ENCODE measurements around the gene ABCG5.

ABCG5 gene

DNA sequence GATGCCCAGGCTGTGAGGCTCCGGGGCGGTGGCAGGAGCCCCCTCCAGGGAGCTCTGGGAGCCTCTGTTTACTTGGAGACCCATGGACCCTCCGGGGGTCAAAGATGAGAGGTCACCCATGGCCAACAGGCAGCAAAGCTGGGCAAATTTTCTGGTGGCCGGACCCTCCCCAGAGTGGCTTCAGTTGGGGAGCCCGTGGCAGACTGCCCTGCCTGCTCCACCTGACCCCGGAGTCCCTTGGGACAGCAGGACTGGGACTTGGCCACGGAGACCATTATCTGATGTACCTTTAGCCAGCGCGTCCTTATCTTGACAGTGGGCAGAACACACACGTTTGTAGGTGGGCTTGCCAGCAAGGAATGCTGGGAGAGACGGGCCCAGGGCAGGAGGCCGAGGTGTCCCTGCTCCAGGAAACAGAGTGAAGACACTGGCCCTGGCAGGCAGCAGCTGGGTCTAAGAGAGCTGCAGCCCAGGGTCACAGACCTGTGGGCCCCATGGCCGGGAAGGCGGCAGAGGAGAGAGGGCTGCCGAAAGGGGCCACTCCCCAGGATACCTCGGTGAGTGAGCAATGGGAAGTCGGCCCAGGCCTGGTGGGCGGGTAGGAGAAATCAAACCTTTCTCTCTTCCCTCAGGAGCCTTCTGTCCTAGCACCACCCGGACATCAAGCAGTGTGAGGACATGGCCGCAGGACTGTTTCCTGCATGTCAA is at the start of gene ABCG5, which contains the start of gene ABCG8:
Gene ABCG5, minus strand, starts transcription at position 280 of the 708 bp plus-strand sequence. Its CDS starts 160 bp downstream, at position 120.
Gene ABCG8, plus strand, starts transcription at position 412 of the 708 bp plus-strand sequence. Its CDS starts 83 bp downstream, at position 495.
- DNase-seq (ENCODE audit: low read depth in 2 of 2) = no peak

DNA sequence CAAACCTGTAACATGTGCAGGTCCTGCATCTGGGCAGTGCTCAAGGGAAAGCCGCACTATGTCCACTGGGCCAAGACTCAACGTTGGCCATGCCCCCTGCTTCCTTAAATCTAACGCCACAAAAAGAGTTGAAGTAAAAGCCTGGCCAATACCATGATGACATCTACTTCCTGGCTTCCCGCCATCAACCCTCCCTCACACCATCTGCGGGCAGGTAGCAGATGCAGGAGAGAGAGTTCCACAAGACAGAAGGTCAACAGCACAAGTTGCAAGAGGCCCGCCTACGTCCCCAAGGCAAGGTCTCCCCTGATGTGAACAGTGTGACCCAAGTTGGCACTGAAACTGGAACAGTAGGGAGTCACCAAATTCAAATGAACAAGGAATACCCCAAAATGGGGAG is 48.5 kb upstream of the ABCG5 start:
- DNase-seq (ENCODE audit: low read depth in 2 of 2) = no peak

DNA sequence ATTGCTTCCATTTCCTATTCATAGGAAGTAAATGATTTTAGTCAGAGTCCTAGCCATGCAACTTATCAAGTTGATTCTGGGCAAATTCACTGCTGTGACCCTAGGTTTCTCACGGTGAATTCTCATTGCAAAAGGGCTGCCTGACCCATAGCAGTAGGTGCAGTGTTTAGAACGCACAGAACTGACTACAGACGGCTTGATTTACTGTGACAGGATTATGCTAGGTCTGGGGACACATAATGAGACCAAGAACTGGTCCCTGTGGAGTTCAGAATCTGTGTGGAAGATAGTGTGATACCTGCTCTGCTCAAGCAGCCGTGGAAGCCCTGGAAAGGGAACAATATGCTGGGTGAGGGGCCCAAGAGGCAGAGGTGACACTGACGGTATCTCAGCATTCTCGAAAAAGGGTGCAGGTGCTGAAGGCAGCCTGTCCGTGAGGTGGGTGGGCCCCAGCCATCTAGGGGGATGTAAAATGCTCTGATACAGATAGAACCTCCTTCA is 46.5 kb upstream of the ABCG5 start:
- DNase-seq (ENCODE audit: low read depth in 2 of 2) = no peak

DNA sequence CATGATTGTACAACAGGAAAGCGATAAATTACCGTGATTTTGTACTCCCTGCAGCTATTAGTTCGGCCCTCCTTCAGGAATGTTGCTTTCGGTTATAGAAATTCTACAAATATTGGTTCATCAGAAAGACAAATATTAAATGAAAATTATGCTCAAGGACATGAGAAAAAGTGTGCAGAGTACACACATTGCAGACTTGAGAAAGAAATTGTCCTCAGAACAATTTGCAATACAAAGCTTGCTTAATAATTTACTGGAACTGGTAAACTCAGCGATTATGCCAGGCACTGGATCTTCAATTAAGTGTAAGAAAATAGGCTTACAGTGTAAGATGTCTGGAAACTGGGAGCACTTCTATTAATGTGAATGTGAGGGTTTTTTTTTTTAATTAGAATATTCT is 46.0 kb upstream of the ABCG5 start:
- no peak for DNase-seq (ENCODE audit: low read depth in 2 of 2)

DNA sequence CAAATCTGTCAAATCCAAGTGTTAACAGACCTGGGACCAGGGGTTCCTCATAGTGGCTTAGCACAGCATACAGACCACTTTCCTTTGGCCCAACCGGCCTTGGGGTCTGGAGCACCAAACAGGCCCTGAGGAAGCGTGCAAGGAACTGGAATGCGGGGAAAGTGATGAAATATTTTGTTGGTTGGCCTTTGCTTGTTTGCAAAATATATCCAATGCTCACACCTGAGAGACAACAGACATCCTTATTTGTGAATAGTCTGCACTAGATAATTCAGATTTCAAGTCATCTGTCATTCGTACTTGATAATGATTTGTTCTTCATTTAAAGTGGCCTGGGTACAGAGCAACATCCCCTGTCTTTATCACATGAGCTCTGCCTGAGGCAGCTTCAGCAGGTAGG is 43.7 kb upstream of the ABCG5 start:
- no peak for DNase-seq (ENCODE audit: low read depth in 2 of 2)

DNA sequence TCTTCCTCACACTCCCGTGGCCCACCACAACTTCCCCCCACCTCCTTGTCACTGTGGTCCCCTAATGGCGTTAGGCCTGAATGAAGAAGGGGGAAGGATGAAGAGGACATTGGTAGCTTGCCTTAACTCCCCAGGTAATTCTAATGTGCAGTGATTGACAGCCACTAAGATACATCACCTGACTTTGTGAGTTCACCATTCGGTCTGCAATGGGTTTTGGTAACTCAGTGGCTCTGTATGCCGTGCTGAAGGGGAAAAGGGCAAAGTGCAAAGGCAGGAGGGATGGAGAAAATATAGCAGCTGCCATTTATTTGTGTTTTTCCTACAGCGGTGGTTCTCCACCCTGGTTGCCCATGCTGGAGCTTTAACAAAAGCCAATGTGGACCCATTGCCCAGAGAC is 42.3 kb upstream of the ABCG5 start:
- DNase-seq (ENCODE audit: low read depth in 2 of 2) = no peak

DNA sequence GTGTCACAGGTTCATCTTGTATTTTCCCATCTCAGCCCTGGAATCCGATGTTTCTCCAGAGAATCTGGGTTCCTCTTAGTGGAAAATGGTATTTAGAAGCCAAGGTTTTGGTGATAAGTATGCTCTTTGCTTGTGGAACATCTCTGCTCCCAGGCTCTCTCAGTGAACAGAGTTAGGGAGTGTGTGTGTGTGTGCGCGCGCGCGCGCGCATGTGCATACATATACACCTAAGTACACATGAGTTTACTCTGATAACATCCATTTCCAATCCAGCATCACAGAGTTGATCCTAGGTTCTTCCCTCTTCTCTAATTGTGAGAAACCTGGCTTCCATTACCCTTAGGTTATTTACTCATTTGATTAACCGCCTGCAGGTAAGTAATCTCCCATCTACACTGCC is 41.8 kb upstream of the ABCG5 start:
- DNase-seq (ENCODE audit: low read depth in 2 of 2) = no peak

DNA sequence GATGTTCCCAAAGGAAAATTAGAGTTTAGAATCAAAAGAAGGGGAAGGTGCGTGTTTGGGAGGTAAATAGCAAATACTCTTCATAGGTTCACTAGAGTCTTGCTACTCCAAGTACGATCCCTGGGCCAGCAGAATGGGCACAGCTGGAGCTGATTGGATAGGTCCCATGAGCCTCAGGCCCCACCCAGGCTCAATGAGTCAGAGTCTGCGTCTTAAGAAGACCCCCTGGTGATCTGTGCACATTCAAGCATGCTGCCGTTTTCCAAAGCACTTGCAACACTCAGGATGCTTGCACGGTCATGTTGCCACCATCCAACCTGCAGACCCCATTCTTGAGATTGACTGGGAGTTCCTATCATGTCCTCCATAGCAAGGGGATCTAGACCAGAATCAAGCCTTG is 40.6 kb upstream of the ABCG5 start:
- DNase-seq (ENCODE audit: low read depth in 2 of 2) = no peak

DNA sequence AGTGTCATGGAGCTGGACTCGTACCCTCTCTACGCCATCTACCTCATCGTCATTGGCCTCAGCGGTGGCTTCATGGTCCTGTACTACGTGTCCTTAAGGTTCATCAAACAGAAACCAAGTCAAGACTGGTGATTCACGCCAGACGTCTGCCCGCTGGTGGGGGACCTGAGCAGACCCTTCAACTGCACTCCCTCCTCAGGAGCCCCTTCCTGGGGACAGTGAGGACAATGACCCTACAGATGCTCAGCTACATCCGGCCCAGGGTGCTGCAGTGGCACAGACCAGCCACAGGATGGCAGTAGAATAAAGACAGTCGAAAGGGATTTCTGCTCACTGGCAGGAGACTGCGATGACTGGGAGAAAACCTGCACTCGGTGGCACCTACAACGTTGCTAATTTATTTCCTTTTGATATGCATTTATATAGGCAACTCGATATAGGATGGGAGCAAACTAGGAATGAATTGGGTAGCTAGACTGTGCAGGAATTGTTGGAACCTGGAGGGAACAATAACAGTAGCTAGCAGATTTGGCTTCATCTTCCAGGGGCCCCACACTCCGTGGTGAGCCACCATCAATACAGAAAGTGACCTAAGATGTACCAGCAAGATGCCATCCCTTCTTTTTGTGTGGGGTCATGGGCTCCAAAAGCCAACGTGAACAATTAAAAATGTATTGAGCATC is 39.3 kb upstream of the ABCG5 start:
- peak in 1 of 2 experiments; percentile 8 for DNase-seq (ENCODE audit: low read depth in 2 of 2)

DNA sequence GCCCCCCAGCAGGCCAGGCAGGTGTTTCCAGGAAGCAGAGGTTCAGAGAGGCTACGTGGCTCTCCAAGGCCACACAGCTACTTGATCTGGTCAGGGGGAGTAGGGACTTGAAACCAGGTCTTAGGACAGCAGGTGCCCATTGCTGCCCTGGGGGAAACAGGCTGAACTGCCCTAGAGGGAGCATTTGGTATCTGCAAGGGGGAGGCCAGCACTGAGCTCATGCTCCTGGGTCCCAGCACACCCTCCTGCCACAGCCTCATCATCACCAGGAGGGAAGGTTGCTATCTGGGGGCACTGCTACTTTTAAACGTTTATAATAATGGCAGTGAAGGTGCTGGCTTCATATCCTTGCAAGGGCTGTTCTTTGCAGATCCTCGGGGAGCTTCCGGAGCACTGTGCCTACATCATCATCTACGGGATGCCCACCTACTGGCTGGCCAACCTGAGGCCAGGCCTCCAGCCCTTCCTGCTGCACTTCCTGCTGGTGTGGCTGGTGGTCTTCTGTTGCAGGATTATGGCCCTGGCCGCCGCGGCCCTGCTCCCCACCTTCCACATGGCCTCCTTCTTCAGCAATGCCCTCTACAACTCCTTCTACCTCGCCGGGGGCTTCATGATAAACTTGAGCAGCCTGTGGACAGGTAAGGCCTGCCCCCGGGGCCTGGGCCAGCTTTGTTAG is 36.3 kb upstream of the ABCG5 start:
- DNase-seq (ENCODE audit: low read depth in 2 of 2) = no peak

DNA sequence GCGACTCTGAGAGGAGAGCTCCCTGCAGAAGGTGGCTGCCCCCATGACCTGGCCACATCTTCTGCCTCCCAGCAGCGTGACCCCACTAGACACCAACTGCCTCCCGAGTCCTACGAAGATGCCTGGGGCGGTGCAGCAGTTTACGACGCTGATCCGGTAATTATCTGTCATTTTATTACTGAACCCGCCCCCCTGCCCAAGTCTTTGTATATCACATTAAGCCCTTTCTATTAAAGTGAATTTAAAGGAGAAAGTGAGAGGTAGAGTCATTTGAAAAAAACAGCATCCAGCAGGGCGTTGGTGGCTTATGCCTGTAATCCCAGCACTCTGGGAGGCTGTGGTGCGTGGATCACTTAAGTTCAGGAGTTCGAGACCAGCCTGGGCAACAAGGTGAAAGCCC is 33.5 kb upstream of the ABCG5 start:
- no peak for DNase-seq (ENCODE audit: low read depth in 2 of 2)

DNA sequence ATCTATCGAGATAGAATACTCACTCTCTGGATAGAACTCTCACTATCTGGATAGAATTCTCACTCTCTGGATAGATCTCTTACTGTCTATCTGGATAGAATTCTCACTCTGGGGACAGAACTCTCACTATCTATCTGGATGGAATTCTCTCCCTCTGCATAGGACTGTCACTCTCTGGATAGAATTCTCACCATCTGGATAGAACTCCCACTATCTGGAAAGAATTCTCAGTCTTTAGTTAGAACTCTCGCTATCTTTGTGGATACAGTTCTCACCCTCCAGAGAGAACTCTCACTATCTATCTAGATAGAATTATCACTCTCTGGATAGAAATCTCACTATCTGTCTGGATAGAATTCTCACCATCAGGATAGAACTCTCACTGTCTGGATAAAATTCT is 16.7 kb upstream of the ABCG5 start:
- DNase-seq (ENCODE audit: low read depth in 2 of 2) = no peak

DNA sequence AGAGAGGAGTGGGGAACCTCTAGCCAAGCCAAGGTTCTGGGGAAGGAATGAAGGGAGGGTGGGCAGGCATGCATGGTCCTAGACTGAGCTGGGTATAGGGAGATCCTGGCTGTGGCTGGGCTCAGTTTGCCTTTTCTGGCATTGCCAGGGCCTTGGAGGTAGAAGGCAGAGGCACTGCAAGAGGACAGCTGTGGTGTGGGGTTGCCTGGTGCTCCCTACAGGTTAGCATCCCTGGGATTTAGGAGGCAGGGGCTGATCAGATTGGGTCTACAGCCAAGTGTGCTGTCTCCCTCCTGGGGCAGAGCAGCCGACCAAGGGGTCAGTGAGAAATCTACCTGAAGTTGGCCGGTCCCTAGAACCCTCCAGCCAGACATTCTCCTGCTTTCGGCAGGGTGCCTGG is 16.0 kb upstream of the ABCG5 start:
- no peak for DNase-seq (ENCODE audit: low read depth in 2 of 2)

DNA sequence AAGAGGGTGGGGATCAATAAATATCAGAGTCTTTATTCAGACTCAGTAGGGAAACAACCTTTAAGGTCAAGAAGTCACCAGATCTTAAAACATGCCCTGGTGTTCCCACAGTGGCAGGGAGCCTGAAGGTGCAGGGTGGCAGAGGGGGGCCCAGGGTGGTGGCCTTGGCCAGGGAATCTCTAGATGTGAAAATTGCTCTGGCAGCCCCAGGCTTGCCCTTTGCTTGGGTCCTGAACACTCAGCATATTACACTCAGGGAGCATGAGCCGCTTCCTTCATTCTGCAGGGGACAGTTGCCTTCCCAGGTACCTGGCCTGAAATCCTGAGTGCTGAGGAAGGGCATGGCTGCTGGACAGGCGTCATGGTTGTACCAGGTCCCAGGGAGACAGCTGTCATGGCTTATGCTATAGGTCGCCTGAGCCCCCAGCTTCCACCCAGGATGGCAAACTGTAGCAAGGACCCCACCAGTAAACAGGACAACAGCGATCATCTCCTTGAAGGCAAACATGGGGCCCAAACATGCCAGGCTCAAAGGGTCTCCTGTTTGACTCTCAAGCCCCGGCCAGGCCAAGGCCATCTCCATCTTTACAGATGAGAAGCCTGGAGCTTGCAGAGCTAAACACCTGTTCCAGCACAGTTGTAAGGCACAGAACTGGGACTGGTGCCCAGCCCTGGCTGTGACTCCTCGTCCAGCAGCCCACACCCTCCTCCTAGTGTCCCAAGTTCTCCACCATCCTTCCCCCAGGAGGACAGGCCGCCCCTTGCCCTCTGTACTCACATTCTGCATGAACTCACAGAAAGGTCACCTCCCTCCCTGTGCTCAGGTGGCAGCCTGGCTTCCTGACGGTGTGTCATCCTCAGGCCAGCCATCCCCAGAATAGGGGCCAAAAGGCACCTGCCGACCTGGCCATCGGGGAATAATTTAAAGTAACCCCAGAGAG is 14.8 kb upstream of the ABCG5 start:
- no peak for DNase-seq (ENCODE audit: low read depth in 2 of 2)

DNA sequence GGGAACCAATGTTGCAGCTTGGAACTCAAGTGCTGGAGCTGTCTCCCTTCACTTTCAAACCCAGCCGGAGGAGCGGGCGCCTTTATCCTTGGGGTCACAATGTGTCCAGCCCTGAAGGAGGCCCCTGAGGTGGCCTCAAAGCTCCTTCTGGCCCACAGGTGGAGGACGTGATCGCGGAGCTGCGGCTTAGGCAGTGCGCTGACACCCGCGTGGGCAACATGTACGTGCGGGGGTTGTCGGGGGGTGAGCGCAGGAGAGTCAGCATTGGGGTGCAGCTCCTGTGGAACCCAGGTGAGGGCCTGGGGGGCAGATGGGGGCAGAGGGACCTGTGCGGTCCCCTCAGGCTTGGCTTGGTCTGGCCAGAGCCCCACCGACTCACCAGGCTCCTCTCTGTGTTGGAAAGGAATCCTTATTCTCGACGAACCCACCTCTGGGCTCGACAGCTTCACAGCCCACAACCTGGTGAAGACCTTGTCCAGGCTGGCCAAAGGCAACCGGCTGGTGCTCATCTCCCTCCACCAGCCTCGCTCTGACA is 13.6 kb upstream of the ABCG5 start:
- DNase-seq (ENCODE audit: low read depth in 2 of 2) = no peak

DNA sequence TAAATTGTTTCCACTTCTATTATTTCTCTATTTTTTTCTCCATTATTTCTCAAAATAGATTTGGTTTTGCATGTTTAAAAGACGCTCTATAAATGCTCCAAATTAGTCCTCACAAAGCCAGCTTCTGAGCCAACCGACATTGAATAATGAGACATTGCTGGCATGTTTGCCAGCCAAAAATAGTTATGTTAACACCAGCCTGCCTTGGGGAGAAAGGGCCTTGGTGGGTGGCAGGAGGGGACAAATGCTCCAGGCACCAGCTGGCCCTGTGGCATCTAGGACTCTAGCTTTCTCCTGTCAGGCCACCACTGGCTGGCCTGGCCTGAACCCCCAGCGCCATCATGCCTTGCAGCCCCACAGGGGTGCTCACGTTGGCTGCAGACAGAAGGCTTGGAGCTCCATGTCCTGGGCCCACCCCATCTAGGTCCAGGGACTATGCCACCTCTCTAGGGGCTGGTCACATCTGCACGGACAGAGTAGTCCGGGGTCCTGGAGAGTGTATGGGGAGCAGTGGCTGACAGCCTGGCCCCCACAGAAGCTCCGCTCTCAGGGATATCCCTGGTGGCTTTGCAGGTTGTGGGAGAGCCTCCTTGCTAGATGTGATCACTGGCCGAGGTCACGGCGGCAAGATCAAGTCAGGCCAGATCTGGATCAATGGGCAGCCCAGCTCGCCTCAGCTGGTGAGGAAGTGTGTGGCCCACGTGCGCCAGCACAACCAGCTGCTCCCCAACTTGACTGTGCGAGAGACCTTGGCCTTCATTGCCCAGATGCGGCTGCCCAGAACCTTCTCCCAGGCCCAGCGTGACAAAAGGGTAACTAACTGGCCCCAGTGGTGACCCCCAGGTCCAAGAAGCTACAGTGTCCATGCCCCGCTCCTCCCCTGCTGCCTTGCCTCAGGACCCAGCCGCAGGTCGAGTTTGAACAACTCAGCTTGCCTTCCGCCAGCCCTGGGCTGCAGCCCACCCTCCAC is 12.7 kb upstream of the ABCG5 start:
- no peak for DNase-seq (ENCODE audit: low read depth in 2 of 2)

DNA sequence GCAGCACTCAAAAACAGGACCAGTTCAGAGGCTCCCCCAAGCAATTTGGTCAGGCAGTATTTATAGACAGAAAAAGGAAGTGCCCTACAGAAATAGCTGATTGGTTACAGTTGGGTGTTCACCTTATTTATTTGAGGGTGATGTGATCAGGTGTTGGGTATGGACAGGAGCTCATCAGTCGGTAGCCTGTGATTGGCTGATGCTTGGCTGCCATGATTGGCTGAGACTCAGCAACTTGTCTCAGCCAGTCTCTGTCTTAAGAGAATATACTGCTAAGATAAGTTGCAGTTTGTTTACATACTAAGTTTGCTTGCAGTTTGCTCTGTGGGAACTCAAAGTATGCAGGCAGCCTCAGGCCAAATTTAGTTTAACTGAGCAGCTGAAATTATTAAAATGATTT is 9.6 kb upstream of the ABCG5 start:
- no peak for DNase-seq (ENCODE audit: low read depth in 2 of 2)

DNA sequence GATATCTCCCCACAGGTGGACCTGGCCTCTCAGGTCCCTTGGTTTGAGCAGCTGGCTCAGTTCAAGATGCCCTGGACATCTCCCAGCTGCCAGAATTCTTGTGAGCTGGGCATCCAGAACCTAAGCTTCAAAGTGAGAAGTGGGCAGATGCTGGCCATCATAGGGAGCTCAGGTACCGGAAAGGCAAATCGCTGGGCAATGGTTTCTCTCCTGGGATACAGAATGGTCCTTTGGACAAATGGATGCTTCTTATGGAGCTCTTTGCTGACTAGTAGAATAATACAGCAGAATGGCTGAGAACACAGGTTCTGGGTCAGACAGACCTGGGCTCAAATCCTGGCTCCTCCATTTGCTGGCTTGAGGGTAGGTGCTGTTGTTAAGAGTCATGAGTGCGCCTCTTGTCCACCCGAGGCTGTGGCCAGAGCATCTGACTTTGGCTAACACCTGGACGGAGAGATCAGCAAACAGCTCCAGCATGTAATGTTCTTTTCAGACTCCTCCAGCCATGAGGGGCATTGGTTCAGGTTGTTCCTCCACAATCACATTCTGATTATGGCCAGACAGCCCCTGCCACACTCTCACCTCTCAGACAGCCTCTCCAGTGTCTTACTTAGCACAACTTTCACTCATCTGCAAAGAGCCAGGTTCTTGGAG is 7.6 kb upstream of the ABCG5 start:
- DNase-seq (ENCODE audit: low read depth in 2 of 2) = no peak

DNA sequence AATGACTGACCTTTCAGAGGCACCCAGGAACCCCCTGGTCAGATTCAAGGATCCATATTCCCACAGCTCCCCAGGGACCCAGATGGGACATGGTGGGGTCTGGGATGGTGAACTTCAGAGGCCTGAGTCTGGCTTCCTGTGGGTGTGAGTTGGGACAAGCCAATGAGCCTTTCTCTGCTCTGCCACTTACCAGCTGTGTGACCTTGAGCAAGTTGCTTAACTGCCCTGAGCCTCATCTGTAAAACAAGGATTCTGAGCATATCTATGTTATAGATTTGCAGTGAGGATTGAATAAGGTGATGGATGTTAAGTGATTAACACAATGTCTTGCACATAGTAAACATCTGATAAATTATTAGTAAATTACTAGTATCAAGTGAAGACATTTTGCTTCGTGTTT is 6.5 kb upstream of the ABCG5 start:
- no peak for DNase-seq (ENCODE audit: low read depth in 2 of 2)

DNA sequence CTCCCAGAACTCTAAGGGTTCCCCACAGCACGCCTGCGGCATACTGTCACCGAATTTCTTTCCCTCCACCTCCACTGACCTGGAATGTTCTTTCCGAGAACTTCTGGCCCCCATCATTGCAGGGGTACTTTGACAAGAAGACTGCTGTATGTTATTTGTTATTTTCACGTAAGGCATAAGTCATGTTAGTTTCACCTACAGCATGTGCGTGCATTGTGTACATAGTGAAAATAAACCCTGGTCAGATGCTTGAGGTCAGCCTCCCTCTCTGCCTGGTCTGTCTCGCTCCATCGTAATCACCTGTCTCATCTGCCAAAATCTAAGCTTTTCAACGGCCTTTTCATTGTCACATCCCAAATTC is 4.2 kb upstream of the ABCG5 start:
- no peak for DNase-seq (ENCODE audit: low read depth in 2 of 2)
